OCI-LY3 (cell line): Measurements from ENCODE around the gene ZNF165.

Experiments used
- H2AFZ ChIP-seq: fragments of 200-600, 300-600 bp; shearing (Covaris generic); 2 replicates; pipeline ENCODE4 v1.6.0; 2014; ENCODE audit warnings: antibody characterized with exemption, low read depth, low read length
- H3K27ac ChIP-seq: fragments of 200-600, 300-600 bp; sonication (generic); 2 replicates; pipeline ENCODE4 v1.5.1; 2014; ENCODE audit warnings: mild to moderate bottlenecking, low read length, moderate library complexity, mixed read lengths
- H3K27me3 ChIP-seq: fragments of 200-600, 300-600 bp; sonication (generic); 2 replicates; pipeline ENCODE4 v1.6.1; 2014; ENCODE audit warnings: low read depth, low read length, mixed read lengths
- H3K36me3 ChIP-seq: fragments of 200-600, 300-600 bp; sonication (generic); replicated peaks from 2 replicates; pipeline ENCODE3; 2014; ENCODE audit warnings: low read depth, low read length, mixed read lengths
- H3K4me1 ChIP-seq: fragments of 300-600, 200-600 bp; sonication (generic); 2 replicates; pipeline ENCODE4 v1.6.1; 2014; ENCODE audit warnings: low read length, mixed read lengths
- H3K4me2 ChIP-seq: fragments of 200-600, 300-600 bp; sonication (generic); 2 replicates; pipeline ENCODE4 v1.6.1; 2014; ENCODE audit warnings: low read length, mixed read lengths
- H3K4me3 ChIP-seq: fragments of 300-600, 200-600 bp; sonication (generic); 2 replicates; pipeline ENCODE4 v1.5.1; 2014; ENCODE audit warnings: antibody characterized with exemption, mild to moderate bottlenecking, low read length, moderate library complexity
- H3K79me2 ChIP-seq: fragments of 300-600, 200-600 bp; shearing (Covaris generic); 2 replicates; pipeline ENCODE4 v1.6.1; 2014; ENCODE audit warnings: mild to moderate bottlenecking, low read length, mixed read lengths
- H3K9ac ChIP-seq: fragments of 300-600, 200-600 bp; shearing (Covaris generic); 2 replicates; pipeline ENCODE4 v1.6.0; 2014; ENCODE audit warnings: mild to moderate bottlenecking, low read length, moderate library complexity
- H3K9me3 ChIP-seq: fragments of 200-600, 300-600 bp; shearing (Covaris generic); 2 replicates; pipeline ENCODE4 v1.6.1; 2014; ENCODE audit warnings: low read length, mixed read lengths; ENCODE audit not compliant: insufficient read depth
- H4K20me1 ChIP-seq: fragments of 200-600, 300-600 bp; sonication (generic); 2 replicates; pipeline ENCODE4 v1.6.1; 2016; ENCODE audit warnings: low read length, mixed read lengths; ENCODE audit not compliant: insufficient read depth
- CTCF ChIP-seq: fragments of 200-600, 300-600 bp; sonication (generic); IDR thresholded peaks from 2 replicates; pipeline ENCODE4 v1.5.1; 2014; ENCODE audit warnings: antibody characterized with exemption, low read length, low read depth
- EZH2phosphoT487 ChIP-seq: fragments of 200-600 bp; shearing (Covaris generic); IDR thresholded peaks from 2 replicates; pipeline ENCODE4 v1.6.1; 2018; ENCODE audit warnings: antibody characterized with exemption, mixed run types, low read depth

The ZNF165 gene

GRCh38 chr6:28104392-28105244, 24.2 kb downstream of the ZNF165 start:
- Histone ChIP-seq H2AFZ (peak overlapping the region; percentile 94), H3K36me3 (no peaks in the 10 kb centered on the region), H3K9me3 (no peaks in the 10 kb centered on the region), H4K20me1 (no peaks in the 10 kb centered on the region), H3K4me1 (peaks cover 11% of the 10 kb centered on the region; the same call in 1 of the 2 replicates), H3K4me2 (peak overlapping the region; percentile 81), H3K4me3 (peak overlapping the region; percentile 90), H3K9ac (peak overlapping the region; percentile 82), H3K27ac (peak overlapping the region; percentile 72), H3K27me3 (no peaks in the 10 kb centered on the region), H3K79me2 (no peaks in the 10 kb centered on the region)
- TF ChIP-seq EZH2phosphoT487 = no peak
- TF ChIP-seq CTCF = no peak; the same call in 1 of the 2 replicates

GRCh38 chr6:28105245-28105639, 24.9 kb downstream of the ZNF165 start:
- Histone ChIP-seq H3K36me3 (no peaks in the 10 kb centered on the region), H3K9ac (peak overlapping the region; percentile 82), H3K4me2 (peak overlapping the region; percentile 81), H3K4me1 (peaks cover 11% of the 10 kb centered on the region; the same call in 1 of the 2 replicates), H3K27ac (peak overlapping the region; percentile 72), H3K4me3 (peak overlapping the region; percentile 90), H3K79me2 (no peaks in the 10 kb centered on the region), H3K9me3 (no peaks in the 10 kb centered on the region), H4K20me1 (no peaks in the 10 kb centered on the region), H3K27me3 (no peaks in the 10 kb centered on the region), H2AFZ (peak overlapping the region; percentile 94)
- TF ChIP-seq CTCF (no peak), EZH2phosphoT487 (no peak)

- Histone ChIP-seq H3K9ac (no peak overlapping the region), H3K79me2 (no peaks in the 10 kb centered on the region), H2AFZ (no peak overlapping the region), H3K4me1 (peaks cover 11% of the 10 kb centered on the region; the same call in 1 of the 2 replicates), H3K27me3 (no peaks in the 10 kb centered on the region), H3K36me3 (no peaks in the 10 kb centered on the region), H3K4me3 (no peak overlapping the region), H3K4me2 (no peak overlapping the region), H3K9me3 (no peaks in the 10 kb centered on the region), H3K27ac (no peak overlapping the region), H4K20me1 (no peaks in the 10 kb centered on the region)
- TF ChIP-seq EZH2phosphoT487 = no peak
- TF ChIP-seq CTCF = no peak
Measured at GRCh38 chr6:28107506-28107905, 27.1 kb downstream of the ZNF165 start.

- Histone ChIP-seq H3K27ac (no peak overlapping the region), H3K4me1 (no peaks in the 10 kb centered on the region), H3K9ac (no peak overlapping the region), H3K36me3 (peaks cover 18% of the 10 kb centered on the region), H3K4me3 (no peak overlapping the region), H3K27me3 (no peaks in the 10 kb centered on the region), H3K9me3 (no peaks in the 10 kb centered on the region), H4K20me1 (no peaks in the 10 kb centered on the region), H3K79me2 (no peaks in the 10 kb centered on the region), H3K4me2 (no peak overlapping the region), H2AFZ (no peak overlapping the region)
- no peak for TF ChIP-seq EZH2phosphoT487
- no peak for TF ChIP-seq CTCF
Measured at GRCh38 chr6:28111964-28112363, 31.6 kb downstream of the ZNF165 start.
